Endothelial cell of umbilical vein (primary cell): Measurements from ENCODE around the gene NLGN1. TPM values are rescaled to one million over a fixed set of nuclear protein-coding genes. Genes with fewer than 3 reads are reported as not detected.

Experiments
- BruUV-seq: library from RNA; stranded (reverse); fragments of 400-500 nt; replicated peaks from 2 replicates; lab custom pipeline; 2021; lab: Mats Ljungman, UMichigan
- CTCF ChIA-PET: fragments of 300-600, 350-600 bp; sonication (Branson Sonifier 250); formaldehyde crosslinking; loops from one replicate; lab custom pipeline; 2021; ENCODE audit warnings: antibody characterized with exemption, inconsistent platforms; lab: Charles Lee
- POLR2A ChIA-PET: fragments of 300-600, 350-600 bp; sonication (Branson Sonifier 250); formaldehyde crosslinking; loops from one replicate; lab custom pipeline; 2021; ENCODE audit warnings: antibody characterized with exemption, inconsistent platforms; lab: Charles Lee
- DNase-seq: peaks from one replicate; pipeline ENCODE4 v3.0.0-alpha.2; 2011; ENCODE audit warnings: low read depth, low spot score
- FAIRE-seq: peaks from 2 replicates; lab custom pipeline; 2011; peaks lifted over from hg19 to GRCh38; lab: Jason Lieb, UNC
- H2AFZ ChIP-seq: 2 replicates; pipeline ENCODE4 v1.6.0; 2012; ENCODE audit warnings: low read depth, low read length, control low read depth, inconsistent platforms
- H3K27ac ChIP-seq: 2 replicates; pipeline ENCODE4 v1.5.1; 2011; ENCODE audit warnings: low read depth, mild to moderate bottlenecking, control low read depth, low read length, moderate library complexity; ENCODE audit not compliant: insufficient read depth
- H3K27me3 ChIP-seq, 2 experiments: 2 replicates each; pipeline versions ENCODE4 v1.6.0 to v1.6.1; 2011; ENCODE audit warnings: low read length in 2 of 2, mixed read lengths in 1 of 2; ENCODE audit not compliant: control insufficient read depth in 2 of 2, insufficient read depth in 2 of 2
- H3K36me3 ChIP-seq, 2 experiments: 2 replicates in 1 of 2; 3 replicates in 1 of 2; pipeline ENCODE4 v1.5.1; 2011; ENCODE audit warnings: low read length in 2 of 2, mild to moderate bottlenecking in 1 of 2, moderate library complexity in 1 of 2; ENCODE audit not compliant: control insufficient read depth in 2 of 2, insufficient read depth in 2 of 2; ENCODE audit errors: extremely low read depth in 1 of 2
- H3K4me1 ChIP-seq: 3 replicates; pipeline ENCODE4 v1.5.1; 2011; ENCODE audit warnings: mild to moderate bottlenecking, low read length; ENCODE audit not compliant: control insufficient read depth, insufficient read depth; ENCODE audit errors: extremely low read depth
- H3K4me2 ChIP-seq: 2 replicates; pipeline ENCODE4 v1.6.1; 2011; ENCODE audit warnings: low read length, control low read depth, mixed read lengths; ENCODE audit not compliant: insufficient read depth
- H3K4me3 ChIP-seq, 3 experiments: fragments of 200-600 bp in 1 of 3; sonication (generic), shearing (Covaris generic) in 1 of 3; replicated peaks in 1 of 3; 2 replicates each; pipeline ENCODE4 v1.5.1; 2011 to 2016; ENCODE audit warnings: control low read depth in 3 of 3, low read length in 3 of 3, mild to moderate bottlenecking in 2 of 3, inconsistent platforms in 1 of 3, low read depth in 1 of 3, moderate library complexity in 1 of 3; ENCODE audit not compliant: insufficient read depth in 1 of 3
- H3K79me2 ChIP-seq: 2 replicates; pipeline ENCODE4 v1.6.0; 2012; ENCODE audit warnings: low read length, inconsistent platforms; ENCODE audit not compliant: control insufficient read depth, insufficient read depth
- H3K9ac ChIP-seq: replicated peaks from 2 replicates; pipeline ENCODE3; 2011; ENCODE audit warnings: low read length, control low read depth; ENCODE audit not compliant: insufficient read depth; ENCODE audit errors: extremely low read depth
- H3K9me1 ChIP-seq: replicated peaks from 3 replicates; pipeline ENCODE4 v1.6.0; 2011; ENCODE audit warnings: mild to moderate bottlenecking, low read length; ENCODE audit not compliant: control insufficient read depth, insufficient read depth; ENCODE audit errors: extremely low read depth
- H3K9me3 ChIP-seq: replicated peaks from 2 replicates; pipeline ENCODE4 v1.5.1; 2012; ENCODE audit warnings: low read length, inconsistent platforms; ENCODE audit not compliant: control insufficient read depth, insufficient read depth
- H4K20me1 ChIP-seq: replicated peaks from 2 replicates; pipeline ENCODE3; 2011; ENCODE audit warnings: mild to moderate bottlenecking, low read length; ENCODE audit not compliant: control insufficient read depth, insufficient read depth; ENCODE audit errors: extremely low read depth
- CTCF ChIP-seq, 2 donors: IDR thresholded peaks; 1 replicate in 1 of 2; 2 replicates in 1 of 2; pipeline ENCODE4 v1.5.1; 2011; ENCODE audit warnings: low read length in 2 of 2, mild to moderate bottlenecking in 2 of 2, moderate library complexity in 2 of 2, control low read depth in 1 of 2, inconsistent platforms in 1 of 2, low read depth in 1 of 2; ENCODE audit not compliant: insufficient read depth in 1 of 2; ENCODE audit errors: extremely low read depth in 1 of 2
- EZH2 ChIP-seq: IDR thresholded peaks from 2 replicates; pipeline ENCODE4 v1.6.1; 2012; ENCODE audit warnings: borderline replicate concordance, low read depth, mild to moderate bottlenecking, moderate library complexity, low read length, inconsistent platforms; ENCODE audit not compliant: severe bottlenecking
- FOS ChIP-seq: IDR thresholded peaks from 2 replicates; pipeline ENCODE4 v1.6.1; 2011; ENCODE audit warnings: mild to moderate bottlenecking, low read length, moderate library complexity, borderline replicate concordance; ENCODE audit not compliant: insufficient read depth
- GATA2 ChIP-seq: IDR thresholded peaks from 2 replicates; pipeline ENCODE4 v1.7.0; 2011; ENCODE audit warnings: low read depth, mild to moderate bottlenecking, moderate library complexity, mixed read lengths, low read length; ENCODE audit not compliant: insufficient read length, insufficient read depth
- JUN ChIP-seq: IDR thresholded peaks from 2 replicates; pipeline ENCODE4 v1.6.1; 2011; ENCODE audit warnings: borderline replicate concordance, low read depth; ENCODE audit not compliant: insufficient read length, insufficient read depth
- MAX ChIP-seq: IDR thresholded peaks from 2 replicates; pipeline ENCODE4 v1.6.1; 2011; ENCODE audit not compliant: insufficient read depth, insufficient read length
- MYC ChIP-seq: IDR thresholded peaks from one replicate; pipeline ENCODE4 v1.6.1; 2011; ENCODE audit warnings: mild to moderate bottlenecking, low read depth, low read length
- POLR2A ChIP-seq: IDR thresholded peaks from 2 replicates; pipeline ENCODE4 v1.6.1; 2012; ENCODE audit warnings: low read depth, mild to moderate bottlenecking, control low read depth, low read length
- POLR2AphosphoS5 ChIP-seq: IDR thresholded peaks from 2 replicates; pipeline ENCODE4 v1.6.1; 2012; ENCODE audit warnings: low read depth, mild to moderate bottlenecking, control low read depth, low read length, moderate library complexity; ENCODE audit not compliant: insufficient read depth
- dilution Hi-C: fragments of 300-500 bp; cut with MboI; formaldehyde crosslinking; loops from one replicate; pipeline ENCODE4 v1.15.0; 2019; ENCODE audit warnings: low sequenced_read_pairs; ENCODE audit not compliant: extremely low pct_ligation_motif_present
- intact Hi-C: fragments of 100-400 bp; cut with micrococcal nuclease; formaldehyde crosslinking; loops from one replicate; pipeline ENCODE4 v1.10.0; 2022
- polyA plus RNA-seq, 4 experiments: library from polyadenylated mRNA; depleted of rRNA in 3 of 4; stranded (reverse) in 3 of 4; unstranded in 1 of 4; fragments of >200 nt; gene quantifications; 2 replicates each; pipeline versions ENCODE4 v1.2.1 to v1.2.3, GENCODE V29; 2011 to 2012; ENCODE audit warnings: missing spikeins in 1 of 4
- total RNA-seq: library from RNA; stranded (reverse); gene quantifications from 2 replicates; pipeline ENCODE4 v1.2.3, GENCODE V29; 2021

NLGN1 gene
- total and polyA plus RNA-seq, 2 donors (not counting 3 experiments of a cell fraction or from before 2014, with no cell fraction given), result 7.9 to 16.3 TPM

GRCh38 chr3:174223042-174223441 lies 825.5 kb downstream of the NLGN1 start:
- BruUV-seq, result no TSS peak
- H2AFZ ChIP-seq, result no peak overlapping the region
- ChIA-PET POLR2A (no interaction called here), CTCF (interaction anchor here (1.3 kb wide), 1 partner anchor 8 kb away, joined by 4 read pairs; no protein-coding TSS in a partner anchor)
- intact Hi-C loops, result no loop called here
- H3K9me1 ChIP-seq, result no peaks in the 10 kb centered on the region
- H3K4me2 ChIP-seq, result no peak overlapping the region
- no peaks in the 10 kb centered on the region for H3K4me1 ChIP-seq
- no peak overlapping the region for H3K9ac ChIP-seq
- no peak for DNase-seq
- TF ChIP-seq JUN, result no peak
- TF ChIP-seq EZH2, result no peak
- no peak for TF ChIP-seq FOS
- no peak for TF ChIP-seq MAX
- no peak for TF ChIP-seq CTCF (IDR thresholded peaks at IDR 0.05; ENCODE audit: extremely low read depth in 1 of 2, insufficient read depth in 1 of 2, low read depth in 1 of 2, low read length in 2 of 2)
- TF ChIP-seq MYC, result no peak
- no peak for TF ChIP-seq GATA2
- no peak for TF ChIP-seq POLR2AphosphoS5
- TF ChIP-seq POLR2A, result no peak
- H4K20me1 ChIP-seq, result no peaks in the 10 kb centered on the region
- dilution Hi-C loops, result no loop called here
- H3K27ac ChIP-seq, result no peak overlapping the region
- H3K27me3 ChIP-seq, result no peaks in the 10 kb centered on the region
- H3K4me3 ChIP-seq, result no peak overlapping the region
- no peak for FAIRE-seq
- no peaks in the 10 kb centered on the region for H3K36me3 ChIP-seq
- H3K79me2 ChIP-seq, result no peaks in the 10 kb centered on the region
- H3K9me3 ChIP-seq, result no peaks in the 10 kb centered on the region
